Effector memory CD4-positive, alpha-beta T cell (primary cell): ENCODE results near the gene CXCL14.

Experiments used
- DNase-seq, 3 donors: peaks; one replicate each; pipeline ENCODE4 v3.0.0-alpha.2; 2020
- H3K27ac ChIP-seq: 2 replicates; pipeline ENCODE4 v1.7.0; 2013; ENCODE audit warnings: mild to moderate bottlenecking, low read length, moderate library complexity; ENCODE audit not compliant: insufficient read depth, poor library complexity, severe bottlenecking
- H3K27me3 ChIP-seq: replicated peaks from 2 replicates; pipeline ENCODE4 v1.7.0; 2013; ENCODE audit warnings: mild to moderate bottlenecking, low read length; ENCODE audit not compliant: insufficient read depth, control insufficient read depth, poor library complexity, severe bottlenecking
- H3K36me3 ChIP-seq: 2 replicates; pipeline ENCODE4 v1.7.0; 2013; ENCODE audit warnings: mild to moderate bottlenecking, low read length, moderate library complexity; ENCODE audit not compliant: control insufficient read depth, insufficient read depth
- H3K4me1 ChIP-seq: 2 replicates; pipeline ENCODE4 v1.7.0; 2013; ENCODE audit warnings: low read length, mild to moderate bottlenecking; ENCODE audit not compliant: control insufficient read depth, insufficient read depth, poor library complexity, severe bottlenecking
- H3K4me3 ChIP-seq: 2 replicates; pipeline ENCODE4 v1.7.0; 2013; ENCODE audit warnings: low read length, low read depth, mild to moderate bottlenecking; ENCODE audit not compliant: insufficient read depth, poor library complexity, severe bottlenecking
- H3K9me3 ChIP-seq: 2 replicates; pipeline ENCODE4 v1.7.0; 2013; ENCODE audit warnings: mild to moderate bottlenecking, low read length, moderate library complexity; ENCODE audit not compliant: control insufficient read depth

CXCL14 gene

GRCh38 chr5:135584918-135585317, 6.1 kb upstream of the CXCL14 start:
- Histone ChIP-seq H3K27me3 (peaks cover 3% of the 10 kb centered on the region), H3K27ac (no peak overlapping the region), H3K36me3 (no peaks in the 10 kb centered on the region), H3K4me3 (no peak overlapping the region), H3K9me3 (no peaks in the 10 kb centered on the region), H3K4me1 (no peaks in the 10 kb centered on the region)
- no peak for DNase-seq

DNA sequence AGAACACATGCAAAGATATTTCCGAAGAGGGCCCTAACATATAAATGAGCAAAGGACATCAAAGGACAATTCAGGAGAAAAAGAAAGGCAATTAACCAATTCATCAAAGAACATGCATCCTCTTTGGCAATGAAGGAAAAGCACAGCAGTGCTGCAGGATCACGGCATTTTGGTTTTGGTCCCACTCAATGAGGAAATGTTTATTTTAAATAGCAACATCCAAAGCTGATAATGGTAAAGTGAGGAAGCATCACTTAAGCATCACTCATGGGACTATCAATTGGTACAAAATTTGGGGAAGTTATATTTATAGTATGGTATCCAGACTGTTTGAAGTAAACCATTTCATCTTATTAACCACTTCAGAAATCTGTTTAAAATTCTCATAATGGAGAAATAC, 5.5 kb upstream of the CXCL14 start:
- no peaks in the 10 kb centered on the region for H3K36me3 ChIP-seq
- no peak for DNase-seq
- H3K4me1 ChIP-seq: no peaks in the 10 kb centered on the region
- peaks cover 4% of the 10 kb centered on the region for H3K27me3 ChIP-seq
- H3K4me3 ChIP-seq: no peak overlapping the region
- no peak overlapping the region for H3K27ac ChIP-seq
- H3K9me3 ChIP-seq: no peaks in the 10 kb centered on the region

- DNase-seq: no peak
- no peak overlapping the region for H3K27ac ChIP-seq
- no peaks in the 10 kb centered on the region for H3K4me1 ChIP-seq
- no peaks in the 10 kb centered on the region for H3K36me3 ChIP-seq
- no peaks in the 10 kb centered on the region for H3K9me3 ChIP-seq
- no peak overlapping the region for H3K4me3 ChIP-seq
- peaks cover 8% of the 10 kb centered on the region for H3K27me3 ChIP-seq
Measured at GRCh38 chr5:135582099-135582781, 3.4 kb upstream of the CXCL14 start.

GRCh38 chr5:135578305-135578684, 496 bp downstream of the CXCL14 start:
- DNase-seq: no peak
- Histone ChIP-seq H3K4me3 (no peak overlapping the region), H3K36me3 (no peaks in the 10 kb centered on the region), H3K27ac (no peak overlapping the region), H3K27me3 (peaks cover 8% of the 10 kb centered on the region), H3K4me1 (no peaks in the 10 kb centered on the region), H3K9me3 (no peaks in the 10 kb centered on the region)

GRCh38 chr5:135577421-135577820, 1.4 kb downstream of the CXCL14 start:
- DNase-seq: no peak
- no peaks in the 10 kb centered on the region for H3K4me1 ChIP-seq
- no peak overlapping the region for H3K4me3 ChIP-seq
- peaks cover 8% of the 10 kb centered on the region for H3K27me3 ChIP-seq
- H3K27ac ChIP-seq: no peak overlapping the region
- no peaks in the 10 kb centered on the region for H3K9me3 ChIP-seq
- H3K36me3 ChIP-seq: no peaks in the 10 kb centered on the region

DNA sequence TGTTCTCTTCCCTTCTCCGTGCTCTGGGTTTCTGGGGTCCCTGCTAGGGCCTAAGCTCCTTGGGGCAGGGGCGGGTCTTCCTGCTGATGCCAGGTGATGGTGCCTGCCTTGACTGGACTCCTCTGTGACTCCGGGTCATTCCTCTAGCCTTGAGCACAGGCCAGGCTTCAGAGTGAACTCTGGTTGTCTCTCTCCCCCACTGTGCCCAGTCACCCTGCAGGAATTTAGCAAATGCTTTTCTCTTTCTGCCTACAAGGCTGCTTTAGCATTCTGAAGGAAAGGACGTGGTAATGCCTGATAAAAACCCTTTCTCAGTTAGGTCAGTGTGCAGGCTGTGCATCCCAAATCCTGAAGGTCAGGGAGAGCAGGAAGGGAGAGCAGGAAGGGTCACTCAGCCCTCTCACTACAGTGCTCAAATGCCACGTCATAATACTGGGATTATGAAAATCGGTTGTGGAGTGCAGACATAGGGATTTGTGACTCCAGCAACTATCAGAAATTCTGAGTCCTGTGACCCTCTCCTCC, 2.7 kb downstream of the CXCL14 start:
- H3K27ac ChIP-seq: no peak overlapping the region
- DNase-seq: no peak
- no peaks in the 10 kb centered on the region for H3K9me3 ChIP-seq
- no peak overlapping the region for H3K4me3 ChIP-seq
- no peaks in the 10 kb centered on the region for H3K4me1 ChIP-seq
- peaks cover 8% of the 10 kb centered on the region for H3K27me3 ChIP-seq
- no peaks in the 10 kb centered on the region for H3K36me3 ChIP-seq

GRCh38 chr5:135574493-135574892, 4.3 kb downstream of the CXCL14 start:
- Histone ChIP-seq H3K27ac (no peak overlapping the region), H3K9me3 (no peaks in the 10 kb centered on the region), H3K27me3 (peaks cover 6% of the 10 kb centered on the region), H3K4me1 (no peaks in the 10 kb centered on the region), H3K4me3 (no peak overlapping the region), H3K36me3 (no peaks in the 10 kb centered on the region)
- DNase-seq: no peak

DNA sequence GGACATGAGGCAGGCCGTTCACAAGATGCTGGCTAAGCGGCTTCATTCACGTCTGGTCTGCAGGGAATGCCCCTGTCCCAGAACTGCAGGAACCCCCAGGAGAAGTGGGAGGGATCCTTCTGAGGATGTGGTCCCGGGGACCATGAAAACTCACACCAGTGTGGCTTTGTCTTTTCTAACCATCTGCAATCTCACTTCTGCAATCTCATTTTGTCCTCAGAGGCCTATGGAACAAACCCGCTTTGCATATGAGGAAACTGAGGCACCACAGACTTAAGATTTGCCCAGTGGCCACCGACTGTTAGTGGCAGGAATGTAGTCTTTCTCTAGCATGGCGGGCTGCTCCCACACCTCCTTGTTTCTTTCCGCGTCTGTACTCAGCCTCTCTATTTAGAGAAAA, 6.9 kb downstream of the CXCL14 start:
- no peaks in the 10 kb centered on the region for H3K36me3 ChIP-seq
- no peak overlapping the region for H3K27ac ChIP-seq
- no peaks in the 10 kb centered on the region for H3K27me3 ChIP-seq
- no peaks in the 10 kb centered on the region for H3K9me3 ChIP-seq
- no peak overlapping the region for H3K4me3 ChIP-seq
- DNase-seq: no peak
- H3K4me1 ChIP-seq: no peaks in the 10 kb centered on the region

DNA sequence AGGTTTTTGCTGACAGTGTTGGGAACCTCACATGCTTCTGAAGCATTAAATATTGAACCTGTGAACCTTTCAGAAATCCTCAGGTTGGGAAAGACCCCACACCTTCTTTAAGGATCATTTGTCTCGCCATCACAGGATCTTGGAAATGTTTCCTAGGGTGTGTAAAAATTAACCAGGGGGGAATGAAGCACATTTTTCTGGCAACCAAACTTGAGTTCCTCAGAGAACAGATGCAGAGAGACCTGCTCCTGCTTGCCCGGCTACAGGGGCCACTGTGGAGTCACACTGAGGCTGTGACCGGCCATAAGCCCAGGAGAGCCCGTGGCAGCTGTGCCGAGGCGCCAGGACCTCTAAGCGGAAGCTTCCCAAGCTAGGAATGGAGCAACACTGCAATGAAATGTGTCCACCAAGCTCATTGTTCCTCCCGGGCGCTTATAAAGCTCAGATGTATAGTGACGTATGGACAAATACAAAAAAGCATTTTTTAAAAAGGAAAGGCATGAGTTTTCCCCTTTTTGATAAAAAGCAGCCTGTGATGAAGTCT, 7.7 kb downstream of the CXCL14 start:
- no peak overlapping the region for H3K4me3 ChIP-seq
- no peak overlapping the region for H3K27ac ChIP-seq
- H3K27me3 ChIP-seq: no peaks in the 10 kb centered on the region
- no peaks in the 10 kb centered on the region for H3K36me3 ChIP-seq
- no peak for DNase-seq
- H3K4me1 ChIP-seq: no peaks in the 10 kb centered on the region
- H3K9me3 ChIP-seq: no peaks in the 10 kb centered on the region

DNA sequence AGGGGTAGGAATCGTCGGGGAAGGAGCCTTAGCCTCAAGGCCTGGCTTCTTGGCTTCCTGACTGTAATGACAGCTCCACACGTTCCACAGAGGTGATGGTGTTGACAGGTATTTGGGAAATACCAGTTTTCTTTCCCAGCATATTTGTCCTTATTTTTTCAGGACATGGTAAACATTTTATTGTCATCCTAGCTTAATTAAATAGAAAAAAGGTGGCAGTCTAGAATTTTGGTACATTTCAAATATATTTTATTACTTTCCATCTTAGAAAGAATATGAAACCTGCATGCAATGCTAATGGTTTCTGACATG, 8.4 kb downstream of the CXCL14 start:
- DNase-seq: no peak
- Histone ChIP-seq H3K4me1 (no peaks in the 10 kb centered on the region), H3K4me3 (no peak overlapping the region), H3K27me3 (no peaks in the 10 kb centered on the region), H3K36me3 (no peaks in the 10 kb centered on the region), H3K27ac (no peak overlapping the region), H3K9me3 (no peaks in the 10 kb centered on the region)
